ENCODE measurements around the gene DAGLA. TPM values are rescaled to one million over a fixed set of nuclear protein-coding genes. Genes with fewer than 3 reads are reported as not detected.

Gene DAGLA
- total and polyA plus RNA-seq, 2 of the 13 experiments (the other 11 are each of a cell fraction or from before 2014, with no cell fraction given), result 2.6 to 3.9 TPM

DNA sequence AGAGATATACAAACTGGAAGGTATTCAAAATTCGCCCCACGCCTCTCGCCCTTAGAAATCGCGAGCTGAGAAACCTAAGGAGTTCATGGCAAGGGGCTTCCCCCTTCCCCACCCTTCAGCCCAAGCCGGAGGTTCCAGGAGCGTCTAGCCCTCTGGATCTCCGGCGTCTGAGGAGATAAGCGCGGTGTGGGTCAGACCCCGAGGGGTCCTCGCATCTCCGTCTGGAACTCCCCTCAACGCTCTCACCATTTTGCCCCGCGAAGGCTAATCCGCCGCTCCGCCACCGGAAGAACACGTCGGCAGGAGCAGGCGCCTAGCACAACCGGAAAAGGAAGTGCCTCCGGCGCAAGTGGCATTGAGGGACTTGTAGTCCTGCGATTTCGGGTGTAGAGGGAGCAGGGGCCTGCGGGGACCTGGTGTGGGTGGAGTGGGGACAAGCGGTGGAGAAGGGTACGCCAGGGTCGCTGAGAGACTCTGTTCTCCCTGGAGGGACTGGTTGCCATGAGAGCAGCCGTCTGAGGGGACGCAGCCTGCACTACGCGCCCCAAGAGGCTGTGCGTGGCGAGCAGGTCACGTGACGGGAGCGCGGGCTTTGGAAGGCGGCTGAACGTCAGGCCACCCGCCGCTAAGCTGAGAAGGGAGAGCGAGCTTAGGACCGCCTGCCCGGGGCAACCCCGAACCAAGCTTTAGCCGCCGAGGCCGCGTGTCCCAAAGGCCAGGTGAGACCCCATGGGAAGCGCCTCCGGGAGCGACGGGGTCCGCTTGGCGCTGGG is 112.3 kb downstream of the DAGLA start, which contains the start of the genes FEN1 and TMEM258 (continued):
- peak; percentile 60 for TF ChIP-seq ELF3 (CRISPR knock-in tag; IDR thresholded peaks at IDR 0.05)
- TF ChIP-seq ZC3H13 (CRISPR knock-in tag; IDR thresholded peaks at IDR 0.05), result peak; percentile 8; the same call in 1 of the 2 replicates
- TF ChIP-seq ZNF546 (CRISPR knock-in tag; conservative IDR thresholded peaks at IDR 0.05), result peak; percentile 46; the same call in 1 of the 2 replicates
- TF ChIP-seq HIVEP1 (CRISPR knock-in tag; IDR thresholded peaks at IDR 0.05), result 0 out of 2 replicates have a peak, but pooled peaks have one; percentile 16
- TF ChIP-seq FOXA3 (CRISPR knock-in tag; IDR thresholded peaks at IDR 0.05), result 0 out of 2 replicates have a peak, but pooled peaks have one; percentile 7
- no peak for TF ChIP-seq NONO (IDR thresholded peaks at IDR 0.05)
- TF ChIP-seq NONO (CRISPR knock-in tag; conservative IDR thresholded peaks at IDR 0.05), result peak; percentile 66; the same call in 1 of the 2 replicates
- no peak for TF ChIP-seq HOXA7 (CRISPR knock-in tag; IDR thresholded peaks at IDR 0.05)
- TF ChIP-seq, protein P1, sequence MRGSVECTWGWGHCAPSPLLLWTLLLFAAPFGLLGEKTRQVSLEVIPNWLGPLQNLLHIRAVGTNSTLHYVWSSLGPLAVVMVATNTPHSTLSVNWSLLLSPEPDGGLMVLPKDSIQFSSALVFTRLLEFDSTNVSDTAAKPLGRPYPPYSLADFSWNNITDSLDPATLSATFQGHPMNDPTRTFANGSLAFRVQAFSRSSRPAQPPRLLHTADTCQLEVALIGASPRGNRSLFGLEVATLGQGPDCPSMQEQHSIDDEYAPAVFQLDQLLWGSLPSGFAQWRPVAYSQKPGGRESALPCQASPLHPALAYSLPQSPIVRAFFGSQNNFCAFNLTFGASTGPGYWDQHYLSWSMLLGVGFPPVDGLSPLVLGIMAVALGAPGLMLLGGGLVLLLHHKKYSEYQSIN (CRISPR knock-in tag; IDR thresholded peaks at IDR 0.05; ENCODE audit: borderline replicate concordance), result no peak
- peak; percentile 86 for TF ChIP-seq POLR2AphosphoS5 (IDR thresholded peaks at IDR 0.05; ENCODE audit: low read depth, low read length)
- TF ChIP-seq, protein P2, sequence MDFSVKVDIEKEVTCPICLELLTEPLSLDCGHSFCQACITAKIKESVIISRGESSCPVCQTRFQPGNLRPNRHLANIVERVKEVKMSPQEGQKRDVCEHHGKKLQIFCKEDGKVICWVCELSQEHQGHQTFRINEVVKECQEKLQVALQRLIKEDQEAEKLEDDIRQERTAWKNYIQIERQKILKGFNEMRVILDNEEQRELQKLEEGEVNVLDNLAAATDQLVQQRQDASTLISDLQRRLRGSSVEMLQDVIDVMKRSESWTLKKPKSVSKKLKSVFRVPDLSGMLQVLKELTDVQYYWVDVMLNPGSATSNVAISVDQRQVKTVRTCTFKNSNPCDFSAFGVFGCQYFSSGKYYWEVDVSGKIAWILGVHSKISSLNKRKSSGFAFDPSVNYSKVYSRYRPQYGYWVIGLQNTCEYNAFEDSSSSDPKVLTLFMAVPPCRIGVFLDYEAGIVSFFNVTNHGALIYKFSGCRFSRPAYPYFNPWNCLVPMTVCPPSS (IDR thresholded peaks at IDR 0.05), result no peak
- peak; percentile 74 for TF ChIP-seq ZNF605 (CRISPR knock-in tag; IDR thresholded peaks at IDR 0.05)
- TF ChIP-seq SNAPC2 (CRISPR knock-in tag; IDR thresholded peaks at IDR 0.05), result 0 out of 2 replicates have a peak, but pooled peaks have one; percentile 52
- TF ChIP-seq ZNF382 (CRISPR knock-in tag; IDR thresholded peaks at IDR 0.05; ENCODE audit: borderline replicate concordance), result no peak
- TF ChIP-seq ZNF790 (CRISPR knock-in tag; IDR thresholded peaks at IDR 0.05; ENCODE audit: borderline replicate concordance), result 0 out of 2 replicates have a peak, but pooled peaks have one; percentile 41
- TF ChIP-seq CREM (IDR thresholded peaks at IDR 0.05), result peak; percentile 96
- TF ChIP-seq CREM (CRISPR knock-in tag; IDR thresholded peaks at IDR 0.05), result no peak
- TF ChIP-seq KLF11 (CRISPR knock-in tag; IDR thresholded peaks at IDR 0.05), result peak; percentile 38; the same call in 1 of the 2 replicates
- peak; percentile 99 for TF ChIP-seq GABPB1 (CRISPR knock-in tag; IDR thresholded peaks at IDR 0.05)
- TF ChIP-seq, protein P3, sequence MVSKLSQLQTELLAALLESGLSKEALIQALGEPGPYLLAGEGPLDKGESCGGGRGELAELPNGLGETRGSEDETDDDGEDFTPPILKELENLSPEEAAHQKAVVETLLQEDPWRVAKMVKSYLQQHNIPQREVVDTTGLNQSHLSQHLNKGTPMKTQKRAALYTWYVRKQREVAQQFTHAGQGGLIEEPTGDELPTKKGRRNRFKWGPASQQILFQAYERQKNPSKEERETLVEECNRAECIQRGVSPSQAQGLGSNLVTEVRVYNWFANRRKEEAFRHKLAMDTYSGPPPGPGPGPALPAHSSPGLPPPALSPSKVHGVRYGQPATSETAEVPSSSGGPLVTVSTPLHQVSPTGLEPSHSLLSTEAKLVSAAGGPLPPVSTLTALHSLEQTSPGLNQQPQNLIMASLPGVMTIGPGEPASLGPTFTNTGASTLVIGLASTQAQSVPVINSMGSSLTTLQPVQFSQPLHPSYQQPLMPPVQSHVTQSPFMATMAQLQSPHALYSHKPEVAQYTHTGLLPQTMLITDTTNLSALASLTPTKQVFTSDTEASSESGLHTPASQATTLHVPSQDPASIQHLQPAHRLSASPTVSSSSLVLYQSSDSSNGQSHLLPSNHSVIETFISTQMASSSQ (IDR thresholded peaks at IDR 0.05; ENCODE audit: low read depth), result no peak
- TF ChIP-seq, protein P3 (CRISPR knock-in tag; IDR thresholded peaks at IDR 0.05; ENCODE audit: borderline replicate concordance), result peak; percentile 37; the same call in 1 of the 2 replicates
- TF ChIP-seq PITX1 (CRISPR knock-in tag; IDR thresholded peaks at IDR 0.05), result peak; percentile 86
- peak; percentile 44; the same call in 1 of the 2 replicates for TF ChIP-seq SIN3A (IDR thresholded peaks at IDR 0.05; ENCODE audit: borderline replicate concordance, low read depth, low read length)
- TF ChIP-seq CBX2 (IDR thresholded peaks at IDR 0.05; ENCODE audit: low read depth, low read length), result no peak
- no peak for TF ChIP-seq CBX2 (CRISPR knock-in tag; IDR thresholded peaks at IDR 0.05; ENCODE audit: low read depth)
